Endothelial cell of umbilical vein (primary cell): ENCODE measurements around the gene ATP8A2. TPM values are rescaled to one million over a fixed set of nuclear protein-coding genes. Genes with fewer than 3 reads are reported as not detected.

Source experiments
- BruUV-seq: library from RNA; stranded (reverse); fragments of 400-500 nt; replicated peaks from 2 replicates; lab custom pipeline; 2021; lab: Mats Ljungman, UMichigan
- CTCF ChIA-PET: fragments of 300-600, 350-600 bp; sonication (Branson Sonifier 250); formaldehyde crosslinking; loops from one replicate; lab custom pipeline; 2021; ENCODE audit warnings: antibody characterized with exemption, inconsistent platforms; lab: Charles Lee
- POLR2A ChIA-PET: fragments of 300-600, 350-600 bp; sonication (Branson Sonifier 250); formaldehyde crosslinking; loops from one replicate; lab custom pipeline; 2021; ENCODE audit warnings: antibody characterized with exemption, inconsistent platforms; lab: Charles Lee
- DNase-seq: peaks from one replicate; pipeline ENCODE4 v3.0.0-alpha.2; 2011; ENCODE audit warnings: low read depth, low spot score
- FAIRE-seq: peaks from 2 replicates; lab custom pipeline; 2011; peaks lifted over from hg19 to GRCh38; lab: Jason Lieb, UNC
- H2AFZ ChIP-seq: 2 replicates; pipeline ENCODE4 v1.6.0; 2012; ENCODE audit warnings: low read depth, low read length, control low read depth, inconsistent platforms
- H3K27ac ChIP-seq: 2 replicates; pipeline ENCODE4 v1.5.1; 2011; ENCODE audit warnings: low read depth, mild to moderate bottlenecking, control low read depth, low read length, moderate library complexity; ENCODE audit not compliant: insufficient read depth
- H3K27me3 ChIP-seq, 2 experiments: 2 replicates each; pipeline versions ENCODE4 v1.6.0 to v1.6.1; 2011; ENCODE audit warnings: low read length in 2 of 2, mixed read lengths in 1 of 2; ENCODE audit not compliant: control insufficient read depth in 2 of 2, insufficient read depth in 2 of 2
- H3K36me3 ChIP-seq, 2 experiments: 2 replicates in 1 of 2; 3 replicates in 1 of 2; pipeline ENCODE4 v1.5.1; 2011; ENCODE audit warnings: low read length in 2 of 2, mild to moderate bottlenecking in 1 of 2, moderate library complexity in 1 of 2; ENCODE audit not compliant: control insufficient read depth in 2 of 2, insufficient read depth in 2 of 2; ENCODE audit errors: extremely low read depth in 1 of 2
- H3K4me1 ChIP-seq: 3 replicates; pipeline ENCODE4 v1.5.1; 2011; ENCODE audit warnings: mild to moderate bottlenecking, low read length; ENCODE audit not compliant: control insufficient read depth, insufficient read depth; ENCODE audit errors: extremely low read depth
- H3K4me2 ChIP-seq: 2 replicates; pipeline ENCODE4 v1.6.1; 2011; ENCODE audit warnings: low read length, control low read depth, mixed read lengths; ENCODE audit not compliant: insufficient read depth
- H3K4me3 ChIP-seq, 3 experiments: fragments of 200-600 bp in 1 of 3; sonication (generic), shearing (Covaris generic) in 1 of 3; replicated peaks in 1 of 3; 2 replicates each; pipeline ENCODE4 v1.5.1; 2011 to 2016; ENCODE audit warnings: control low read depth in 3 of 3, low read length in 3 of 3, mild to moderate bottlenecking in 2 of 3, inconsistent platforms in 1 of 3, low read depth in 1 of 3, moderate library complexity in 1 of 3; ENCODE audit not compliant: insufficient read depth in 1 of 3
- H3K79me2 ChIP-seq: 2 replicates; pipeline ENCODE4 v1.6.0; 2012; ENCODE audit warnings: low read length, inconsistent platforms; ENCODE audit not compliant: control insufficient read depth, insufficient read depth
- H3K9ac ChIP-seq: replicated peaks from 2 replicates; pipeline ENCODE3; 2011; ENCODE audit warnings: low read length, control low read depth; ENCODE audit not compliant: insufficient read depth; ENCODE audit errors: extremely low read depth
- H3K9me1 ChIP-seq: replicated peaks from 3 replicates; pipeline ENCODE4 v1.6.0; 2011; ENCODE audit warnings: mild to moderate bottlenecking, low read length; ENCODE audit not compliant: control insufficient read depth, insufficient read depth; ENCODE audit errors: extremely low read depth
- H3K9me3 ChIP-seq: replicated peaks from 2 replicates; pipeline ENCODE4 v1.5.1; 2012; ENCODE audit warnings: low read length, inconsistent platforms; ENCODE audit not compliant: control insufficient read depth, insufficient read depth
- H4K20me1 ChIP-seq: replicated peaks from 2 replicates; pipeline ENCODE3; 2011; ENCODE audit warnings: mild to moderate bottlenecking, low read length; ENCODE audit not compliant: control insufficient read depth, insufficient read depth; ENCODE audit errors: extremely low read depth
- CTCF ChIP-seq, 2 donors: IDR thresholded peaks; 1 replicate in 1 of 2; 2 replicates in 1 of 2; pipeline ENCODE4 v1.5.1; 2011; ENCODE audit warnings: low read length in 2 of 2, mild to moderate bottlenecking in 2 of 2, moderate library complexity in 2 of 2, control low read depth in 1 of 2, inconsistent platforms in 1 of 2, low read depth in 1 of 2; ENCODE audit not compliant: insufficient read depth in 1 of 2; ENCODE audit errors: extremely low read depth in 1 of 2
- EZH2 ChIP-seq: IDR thresholded peaks from 2 replicates; pipeline ENCODE4 v1.6.1; 2012; ENCODE audit warnings: borderline replicate concordance, low read depth, mild to moderate bottlenecking, moderate library complexity, low read length, inconsistent platforms; ENCODE audit not compliant: severe bottlenecking
- GATA2 ChIP-seq: IDR thresholded peaks from 2 replicates; pipeline ENCODE4 v1.7.0; 2011; ENCODE audit warnings: low read depth, mild to moderate bottlenecking, moderate library complexity, mixed read lengths, low read length; ENCODE audit not compliant: insufficient read length, insufficient read depth
- JUN ChIP-seq: IDR thresholded peaks from 2 replicates; pipeline ENCODE4 v1.6.1; 2011; ENCODE audit warnings: borderline replicate concordance, low read depth; ENCODE audit not compliant: insufficient read length, insufficient read depth
- MYC ChIP-seq: IDR thresholded peaks from one replicate; pipeline ENCODE4 v1.6.1; 2011; ENCODE audit warnings: mild to moderate bottlenecking, low read depth, low read length
- POLR2A ChIP-seq: IDR thresholded peaks from 2 replicates; pipeline ENCODE4 v1.6.1; 2012; ENCODE audit warnings: low read depth, mild to moderate bottlenecking, control low read depth, low read length
- POLR2AphosphoS5 ChIP-seq: IDR thresholded peaks from 2 replicates; pipeline ENCODE4 v1.6.1; 2012; ENCODE audit warnings: low read depth, mild to moderate bottlenecking, control low read depth, low read length, moderate library complexity; ENCODE audit not compliant: insufficient read depth
- dilution Hi-C: fragments of 300-500 bp; cut with MboI; formaldehyde crosslinking; loops from one replicate; pipeline ENCODE4 v1.15.0; 2019; ENCODE audit warnings: low sequenced_read_pairs; ENCODE audit not compliant: extremely low pct_ligation_motif_present
- intact Hi-C: fragments of 100-400 bp; cut with micrococcal nuclease; formaldehyde crosslinking; loops from one replicate; pipeline ENCODE4 v1.10.0; 2022
- polyA plus RNA-seq, 4 experiments: library from polyadenylated mRNA; depleted of rRNA in 3 of 4; stranded (reverse) in 3 of 4; unstranded in 1 of 4; fragments of >200 nt; gene quantifications; 2 replicates each; pipeline versions ENCODE4 v1.2.1 to v1.2.3, GENCODE V29; 2011 to 2012; ENCODE audit warnings: missing spikeins in 1 of 4
- total RNA-seq: library from RNA; stranded (reverse); gene quantifications from 2 replicates; pipeline ENCODE4 v1.2.3, GENCODE V29; 2021
- TF ChIP-seq, protein P1 (sequence below): IDR thresholded peaks from 2 replicates; pipeline ENCODE4 v1.6.1; 2011; ENCODE audit not compliant: insufficient read depth, insufficient read length

ATP8A2 gene
- total and polyA plus RNA-seq, 2 donors (not counting 3 experiments of a cell fraction or from before 2014, with no cell fraction given): 0.11 to 0.49 TPM

DNA sequence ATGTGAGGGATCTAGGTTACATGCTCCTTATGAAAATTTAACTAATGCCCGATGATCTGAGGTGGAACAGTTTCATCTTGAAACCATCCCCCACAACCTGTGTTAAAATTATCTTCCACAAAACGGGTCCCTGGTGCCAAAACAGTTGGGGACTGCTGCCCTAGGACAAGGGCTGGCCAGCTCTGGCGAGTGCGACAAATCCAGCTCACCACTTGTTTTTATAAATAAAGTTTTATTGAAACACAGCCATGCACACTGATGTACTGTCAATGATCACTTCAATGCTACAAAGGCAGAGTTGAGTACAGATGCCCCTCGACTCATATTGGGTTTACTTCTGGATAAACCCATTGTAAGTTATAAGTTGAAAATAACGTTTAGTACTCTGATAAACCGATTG, 235.3 kb downstream of the ATP8A2 start:
- Histone ChIP-seq H3K27me3 (no peaks in the 10 kb centered on the region), H3K4me2 (no peak overlapping the region), H3K27ac (no peak overlapping the region), H3K36me3 (no peaks in the 10 kb centered on the region), H3K9me3 (no peaks in the 10 kb centered on the region), H3K4me1 (no peaks in the 10 kb centered on the region), H3K79me2 (no peaks in the 10 kb centered on the region), H2AFZ (no peak overlapping the region), H4K20me1 (no peaks in the 10 kb centered on the region), H3K4me3 (no peak overlapping the region), H3K9ac (no peak overlapping the region), H3K9me1 (no peaks in the 10 kb centered on the region)
- ChIA-PET POLR2A (no interaction called here), CTCF (no interaction called here)
- DNase-seq: no peak
- dilution Hi-C loops (no loop called here), intact Hi-C loops (no loop called here)
- no TSS peak for BruUV-seq
- TF ChIP-seq GATA2 (no peak), MYC (no peak), POLR2A (no peak), JUN (no peak), POLR2AphosphoS5 (no peak), CTCF (IDR thresholded peaks at IDR 0.05; ENCODE audit: extremely low read depth in 1 of 2, insufficient read depth in 1 of 2, low read depth in 1 of 2, low read length in 2 of 2) (no peak), EZH2 (no peak)
- TF ChIP-seq, protein P1, sequence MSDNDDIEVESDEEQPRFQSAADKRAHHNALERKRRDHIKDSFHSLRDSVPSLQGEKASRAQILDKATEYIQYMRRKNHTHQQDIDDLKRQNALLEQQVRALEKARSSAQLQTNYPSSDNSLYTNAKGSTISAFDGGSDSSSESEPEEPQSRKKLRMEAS: no peak
- no peak for FAIRE-seq
